ENCODE results near the gene EYA4.

EYA4 gene

DNA sequence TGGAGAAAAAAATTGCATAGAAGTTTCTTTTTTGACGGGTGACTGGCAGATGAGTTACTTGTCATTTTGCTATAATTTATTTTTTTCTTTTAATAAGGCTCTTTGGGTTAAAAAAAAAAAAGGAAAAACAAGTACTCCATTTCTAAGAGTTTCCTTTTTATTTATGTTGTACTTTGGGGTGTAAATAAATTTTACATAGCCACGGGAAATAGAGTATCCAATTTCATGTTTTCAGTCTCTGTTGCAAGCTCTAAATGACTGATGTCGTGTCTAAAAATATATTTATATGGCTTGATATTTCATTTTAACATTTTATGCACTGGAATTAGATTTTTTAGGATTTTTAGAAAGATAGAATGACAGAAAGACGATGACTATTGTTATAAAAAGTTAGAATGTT is 3.4 kb downstream of the EYA4 start:
- Histone ChIP-seq H3K27me3 (replicated peaks) (peaks cover 65% of the 10 kb centered on the region), H3K4me3 (ENCODE audit: low read depth, low read length) (no peak overlapping the region), H3K27ac (no peak overlapping the region), H3K36me3 (replicated peaks) (no peaks in the 10 kb centered on the region)
- TF ChIP-seq CTCF (IDR thresholded peaks at IDR 0.05; ENCODE audit: low read depth, low read length, missing control alignments): no peak
- DNase-seq: no peak
- in situ Hi-C loops (cut with HindIII; ENCODE audit: low pct_ligation_motif_present, low sequenced_read_pairs): no loop called here

DNA sequence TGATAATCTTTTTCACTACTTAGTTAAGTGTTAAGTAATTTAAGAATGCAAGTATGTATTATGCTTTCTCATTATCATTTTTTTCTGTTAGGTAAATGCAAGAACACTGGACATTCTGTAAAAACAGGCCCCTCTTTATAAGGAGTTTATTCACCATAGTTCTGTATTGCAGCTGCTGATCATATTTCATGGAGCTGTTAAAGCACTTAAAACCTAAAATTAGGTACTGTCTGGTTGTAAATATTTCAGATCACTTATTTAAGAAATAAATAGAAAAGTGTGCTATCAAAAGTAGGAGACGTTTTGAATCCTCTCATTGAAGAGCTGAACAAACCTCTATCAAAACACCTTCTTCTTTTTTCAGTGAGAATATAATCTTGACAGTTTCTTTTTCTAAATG is 3.9 kb downstream of the EYA4 start:
- DNase-seq: no peak
- TF ChIP-seq CTCF (IDR thresholded peaks at IDR 0.05; ENCODE audit: low read depth, low read length, missing control alignments): no peak
- no peak overlapping the region for H3K27ac ChIP-seq
- no peaks in the 10 kb centered on the region for H3K36me3 ChIP-seq (replicated peaks)
- in situ Hi-C loops (cut with HindIII; ENCODE audit: low pct_ligation_motif_present, low sequenced_read_pairs): no loop called here
- H3K27me3 ChIP-seq (replicated peaks): peaks cover 63% of the 10 kb centered on the region
- no peak overlapping the region for H3K4me3 ChIP-seq (ENCODE audit: low read depth, low read length)

GRCh38 chr6:133245422-133245903 is 4.3 kb downstream of the EYA4 start:
- in situ Hi-C loops (cut with HindIII; ENCODE audit: low pct_ligation_motif_present, low sequenced_read_pairs): no loop called here
- no peak overlapping the region for H3K27ac ChIP-seq
- peaks cover 58% of the 10 kb centered on the region for H3K27me3 ChIP-seq (replicated peaks)
- DNase-seq: no peak
- H3K4me3 ChIP-seq (ENCODE audit: low read depth, low read length): no peak overlapping the region
- no peaks in the 10 kb centered on the region for H3K36me3 ChIP-seq (replicated peaks)
- no peak for TF ChIP-seq CTCF (IDR thresholded peaks at IDR 0.05; ENCODE audit: low read depth, low read length, missing control alignments)

DNA sequence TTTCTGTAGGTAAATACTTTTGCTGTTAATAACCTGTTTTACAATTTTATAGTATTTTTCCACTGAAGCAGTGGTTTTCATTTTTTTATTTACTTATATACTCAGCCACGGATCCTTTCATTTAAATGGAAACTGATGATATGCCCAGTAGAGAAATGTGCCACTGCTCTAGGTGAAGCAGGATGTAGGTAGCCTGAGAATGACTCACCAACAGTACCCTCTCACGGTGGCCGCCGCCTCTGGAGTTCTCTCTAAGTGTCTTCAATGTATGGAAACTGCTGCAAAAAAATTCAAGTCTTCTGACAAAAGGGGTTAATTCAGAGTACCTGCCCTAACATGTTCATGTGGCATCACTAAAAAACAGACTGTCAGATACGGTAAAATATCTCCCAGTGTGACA is 6.4 kb downstream of the EYA4 start:
- peaks cover 39% of the 10 kb centered on the region for H3K27me3 ChIP-seq (replicated peaks)

DNA sequence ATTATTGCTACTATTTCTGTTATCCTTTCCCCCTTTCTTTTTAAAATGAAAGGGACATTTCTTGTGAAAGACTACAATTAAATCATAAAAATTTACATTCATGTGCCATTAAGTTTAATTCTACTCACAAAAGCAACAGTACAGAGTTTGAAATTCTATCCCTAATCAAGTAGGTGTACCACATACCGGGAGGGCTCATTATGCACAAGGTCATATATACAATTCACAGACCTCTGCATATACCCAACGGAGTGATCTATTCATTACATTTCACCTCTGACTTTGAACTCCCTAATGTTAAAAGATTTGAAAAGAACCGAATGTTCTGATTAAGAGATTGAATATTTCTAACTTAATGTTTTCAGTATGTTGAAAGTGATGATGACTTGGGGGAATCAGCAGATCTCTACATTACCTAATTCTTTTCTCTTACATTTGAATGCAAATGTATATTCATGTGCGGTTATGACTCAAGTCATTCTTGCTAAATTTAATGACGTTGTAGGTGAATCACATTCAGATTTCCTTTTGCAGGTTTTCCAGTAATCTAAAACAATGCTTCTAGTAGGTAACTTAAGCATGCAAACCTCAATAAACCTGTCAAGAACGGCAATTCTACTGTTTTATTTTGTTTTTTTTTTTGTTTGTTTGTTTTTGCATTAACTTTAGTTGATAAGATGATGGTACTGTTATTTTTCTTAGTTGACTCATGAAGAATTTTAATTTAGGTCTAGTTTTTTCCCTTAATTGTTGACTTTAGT is 7.3 kb downstream of the EYA4 start:
- Histone ChIP-seq H3K27me3 (replicated peaks) (peaks cover 31% of the 10 kb centered on the region), H3K4me3 (ENCODE audit: low read depth, low read length) (no peak overlapping the region), H3K27ac (no peak overlapping the region), H3K36me3 (replicated peaks) (no peaks in the 10 kb centered on the region)
- no peak for TF ChIP-seq CTCF (IDR thresholded peaks at IDR 0.05; ENCODE audit: low read depth, low read length, missing control alignments)
- DNase-seq: no peak
- in situ Hi-C loops (cut with HindIII; ENCODE audit: low pct_ligation_motif_present, low sequenced_read_pairs): no loop called here

More for the DNA sequence above, 6.4 kb downstream of the EYA4 start:
- Histone ChIP-seq H3K4me3 (ENCODE audit: low read depth, low read length) (no peak overlapping the region), H3K27ac (no peak overlapping the region), H3K36me3 (replicated peaks) (no peaks in the 10 kb centered on the region)
- TF ChIP-seq CTCF (IDR thresholded peaks at IDR 0.05; ENCODE audit: low read depth, low read length, missing control alignments): no peak
- no peak for DNase-seq
- in situ Hi-C loops (cut with HindIII; ENCODE audit: low pct_ligation_motif_present, low sequenced_read_pairs): no loop called here

- peaks cover 7% of the 10 kb centered on the region for H3K27me3 ChIP-seq (replicated peaks)
- H3K4me3 ChIP-seq (ENCODE audit: low read depth, low read length): no peak overlapping the region
- H3K36me3 ChIP-seq (replicated peaks): no peaks in the 10 kb centered on the region
- in situ Hi-C loops (cut with HindIII; ENCODE audit: low pct_ligation_motif_present, low sequenced_read_pairs): no loop called here
- no peak for DNase-seq
- H3K27ac ChIP-seq: no peak overlapping the region
- no peak for TF ChIP-seq CTCF (IDR thresholded peaks at IDR 0.05; ENCODE audit: low read depth, low read length, missing control alignments)
Observed at GRCh38 chr6:133251688-133252087, 10.5 kb downstream of the EYA4 start.
